Regular cardiac myocyte (primary cell): ENCODE data around the gene LDLRAD1. TPM values are rescaled to one million over a fixed set of nuclear protein-coding genes. Genes with fewer than 3 reads are reported as not detected.

Experiments
- total RNA-seq: library from RNA; depleted of rRNA; stranded (reverse); fragments of >200 nt; gene quantifications from 2 replicates; pipeline ENCODE4 v1.2.3, GENCODE V29; 2014

The LDLRAD1 gene
- not detected in 2 replicates for total RNA-seq

DNA sequence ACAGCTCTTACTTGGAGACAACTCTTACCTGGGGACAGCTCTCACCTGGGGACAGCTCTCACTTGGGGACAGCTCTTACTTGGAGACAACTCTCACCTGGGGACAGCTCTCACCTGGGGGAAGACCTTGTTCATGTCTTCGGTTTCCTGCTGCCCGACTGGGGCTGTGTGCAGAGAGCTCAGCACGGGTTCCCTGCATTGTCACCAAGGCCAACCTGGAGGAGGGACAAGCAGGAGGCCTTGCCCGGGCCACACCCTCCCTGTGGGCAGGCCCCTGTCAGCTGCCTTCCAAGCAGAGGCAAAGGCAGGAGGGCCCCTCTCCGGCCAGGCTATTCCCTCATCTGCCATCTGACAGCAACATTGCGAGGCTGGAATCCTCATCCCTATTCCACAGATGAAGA is at the start of gene LDLRAD1:
TSS of gene LDLRAD1 (minus strand) at position 208 of the 400 bp plus-strand sequence. CDS start at position 134, 74 bp downstream.

GRCh38 chr1:54052934-54053744 is 35.2 kb upstream of the LDLRAD1 start, which contains the start of the genes TCEANC2 and TMEM59:
TCEANC2 (plus strand) TSS chr1:54053608; CDS start chr1:54054423, 815 bp downstream.
TMEM59 (minus strand) TSS chr1:54053204; CDS start chr1:54053188, 16 bp downstream.

Other genes starting within 250 kb of the LDLRAD1 start
- 15.5 and 43.1 TPM in 2 replicates for gene NDC1, start 179.9 kb downstream of the LDLRAD1 start, total RNA-seq
- gene YIPF1, start 128.4 kb downstream of the LDLRAD1 start, total RNA-seq, result 20.5 and 20.9 TPM in 2 replicates
- not detected in 2 replicates for gene DIO1, start 124.0 kb downstream of the LDLRAD1 start, total RNA-seq
- 19.2 and 24.0 TPM in 2 replicates for gene IFT25, start 72.5 kb downstream of the LDLRAD1 start, total RNA-seq
- 26.5 and 29.6 TPM in 2 replicates for gene LRRC42, start 71.8 kb downstream of the LDLRAD1 start, total RNA-seq
- gene TMEM59, start 35.0 kb upstream of the LDLRAD1 start, total RNA-seq, result 200 and 645 TPM in 2 replicates
- gene TCEANC2, start 35.4 kb upstream of the LDLRAD1 start, total RNA-seq, result 3.1 and 3.6 TPM in 2 replicates
- not detected in 2 replicates for gene CDCP2, start 134.8 kb upstream of the LDLRAD1 start, total RNA-seq
- gene CYB5RL, start 181.8 kb upstream of the LDLRAD1 start, total RNA-seq, result 3.5 and 3.9 TPM in 2 replicates
- gene MRPL37, start 182.0 kb upstream of the LDLRAD1 start, total RNA-seq, result 37.8 and 77.5 TPM in 2 replicates